Testis (tissue), 3 donors: ENCODE data around the gene LIMD2. TPM values are rescaled to one million over a fixed set of nuclear protein-coding genes. Genes with fewer than 3 reads are reported as not detected.

Experiments used
- DNase-seq: peaks from one replicate; pipeline ENCODE4 v3.0.0-alpha.2; 2019
- H3K27ac ChIP-seq, 2 donors: fragments of 200-600 bp; sonication (generic); one replicate each; pipeline ENCODE4 v1.5.1; 2019
- H3K27me3 ChIP-seq: fragments of 200-600 bp; sonication (generic); one replicate; pipeline ENCODE4 v1.5.1; 2019
- H3K36me3 ChIP-seq: fragments of 200-600 bp; sonication (generic); one replicate; pipeline ENCODE4 v1.5.1; 2017; ENCODE audit warnings: low read depth; ENCODE audit errors: missing control alignments
- H3K4me1 ChIP-seq: fragments of 200-600 bp; sonication (generic); one replicate; pipeline ENCODE4 v1.5.1; 2019
- H3K4me3 ChIP-seq, 2 donors: fragments of 200-600 bp; sonication (generic); one replicate each; pipeline ENCODE4 v1.5.1; 2017 to 2019
- H3K9me3 ChIP-seq: fragments of 200-600 bp; sonication (generic); one replicate; pipeline ENCODE4 v1.5.1; 2017
- POLR2A ChIP-seq: fragments of 450-650 bp; IDR thresholded peaks from one replicate; pipeline ENCODE4 v1.6.1; 2017; ENCODE audit warnings: antibody characterized with exemption, mild to moderate bottlenecking, moderate library complexity
- WGBS, 2 donors: methylation state at CpG; one replicate each; pipeline ENCODE4 v1.1.5; 2018; 5-methylcytosine and 5-hydroxymethylcytosine counted together
- intact Hi-C: fragments of 100-400 bp; cut with DNase I; formaldehyde crosslinking; loops from one replicate; pipeline ENCODE4 v1.15.1; 2023; ENCODE audit warnings: low total_unique reads
- polyA plus RNA-seq: library from polyadenylated mRNA; stranded (reverse); fragments of 350-450 nt; fragmentation: Illumina TruSeq; extraction: RNeasy Lipid Tissue Mini Kit (QIAGEN cat#74804); gene quantifications from one replicate; pipeline ENCODE4 v1.2.3, GENCODE V29; 2014; ENCODE audit warnings: low read depth, low replicate concordance; ENCODE audit not compliant: insufficient read depth
- total RNA-seq, 2 donors: library from RNA; depleted of rRNA; stranded (reverse); fragments of >200 nt; gene quantifications; one replicate each; pipeline ENCODE4 v1.2.3, GENCODE V29; 2016
- TF ChIP-seq, protein P1 (sequence below), 3 experiments: fragments of 450-650 bp in 2 of 3; fragments of 200-600 bp in 1 of 3; sonication (generic) in 1 of 3; IDR thresholded peaks; one replicate each; pipeline ENCODE4 v1.5.1; 2016 to 2019; ENCODE audit warnings: antibody characterized with exemption in 3 of 3, mild to moderate bottlenecking in 2 of 3, moderate library complexity in 1 of 3

Gene LIMD2
- total and polyA plus RNA-seq, 3 donors from 2014 or later: 21.9 to 22.9 (median 22.8) TPM

DNA sequence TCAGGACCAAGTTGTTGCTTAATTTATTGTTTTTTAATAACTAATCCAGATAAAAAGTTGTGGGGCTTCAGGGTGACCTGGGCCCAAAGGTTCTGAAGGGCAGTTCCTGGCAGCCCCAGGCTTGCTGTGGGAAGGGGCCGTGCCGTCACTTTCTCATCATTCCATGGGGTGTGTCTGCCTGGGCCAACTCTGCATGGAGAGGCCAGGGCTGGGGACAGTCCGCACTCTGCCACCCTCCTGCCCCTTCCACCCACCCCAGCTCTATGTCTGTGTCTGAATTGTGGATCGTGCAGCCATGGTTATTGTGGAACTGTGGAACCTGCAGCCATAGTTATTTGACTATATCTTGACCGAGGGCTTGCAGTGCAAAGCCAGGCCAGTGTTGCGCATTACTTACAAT, 4.0 kb downstream of the LIMD2 start:
- intact Hi-C loops: no loop called here
- H3K4me1 ChIP-seq: peaks cover 1% of the 10 kb centered on the region
- no peak overlapping the region for H3K27ac ChIP-seq

DNA sequence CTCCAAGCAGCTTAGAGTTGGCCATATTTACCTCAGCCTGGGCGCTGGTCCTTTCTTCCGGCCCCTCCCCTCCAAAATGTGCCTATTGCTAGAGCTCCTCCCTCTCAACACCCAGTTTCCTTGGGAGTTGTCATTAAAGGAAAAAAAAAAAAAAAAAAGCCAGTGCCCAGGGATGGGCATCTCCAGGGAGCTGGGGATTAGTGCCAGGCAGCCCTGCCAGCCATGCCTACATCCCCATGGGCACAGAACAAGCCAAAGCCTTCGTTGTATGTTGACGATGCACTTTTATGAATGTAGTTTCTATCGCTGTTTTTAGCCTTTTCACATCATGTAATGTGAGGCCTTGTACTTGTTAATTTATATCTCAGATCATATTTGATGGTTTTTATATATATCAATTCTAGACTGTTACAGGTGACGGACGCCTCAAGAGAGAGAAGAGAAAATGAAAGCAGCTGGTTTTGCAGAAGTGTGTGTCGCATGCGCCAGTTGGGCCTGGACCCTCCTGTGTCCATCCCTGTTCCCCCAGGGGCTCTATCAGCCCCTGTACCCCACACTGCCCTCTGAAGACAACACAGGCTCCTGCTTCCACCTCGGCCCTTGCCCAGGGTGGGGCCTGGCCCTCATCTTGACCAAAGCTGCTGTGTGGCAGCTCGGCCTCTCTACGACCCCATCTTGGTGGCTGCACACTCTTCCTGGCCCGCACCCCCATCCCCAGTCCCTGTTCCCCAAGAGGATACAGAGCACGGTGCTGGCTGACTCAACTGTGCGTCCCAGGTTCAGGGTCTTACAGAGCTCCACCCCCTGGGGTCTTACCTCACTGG, 4.8 kb downstream of the LIMD2 start:
- intact Hi-C loops: no loop called here
- Histone ChIP-seq H3K4me1 (no peaks in the 10 kb centered on the region), H3K27ac (no peak overlapping the region), H3K27me3 (no peaks in the 10 kb centered on the region), H3K9me3 (no peaks in the 10 kb centered on the region), H3K4me3 (no peak overlapping the region), H3K36me3 (no peaks in the 10 kb centered on the region)
- no peak for TF ChIP-seq POLR2A
- TF ChIP-seq, protein P1, sequence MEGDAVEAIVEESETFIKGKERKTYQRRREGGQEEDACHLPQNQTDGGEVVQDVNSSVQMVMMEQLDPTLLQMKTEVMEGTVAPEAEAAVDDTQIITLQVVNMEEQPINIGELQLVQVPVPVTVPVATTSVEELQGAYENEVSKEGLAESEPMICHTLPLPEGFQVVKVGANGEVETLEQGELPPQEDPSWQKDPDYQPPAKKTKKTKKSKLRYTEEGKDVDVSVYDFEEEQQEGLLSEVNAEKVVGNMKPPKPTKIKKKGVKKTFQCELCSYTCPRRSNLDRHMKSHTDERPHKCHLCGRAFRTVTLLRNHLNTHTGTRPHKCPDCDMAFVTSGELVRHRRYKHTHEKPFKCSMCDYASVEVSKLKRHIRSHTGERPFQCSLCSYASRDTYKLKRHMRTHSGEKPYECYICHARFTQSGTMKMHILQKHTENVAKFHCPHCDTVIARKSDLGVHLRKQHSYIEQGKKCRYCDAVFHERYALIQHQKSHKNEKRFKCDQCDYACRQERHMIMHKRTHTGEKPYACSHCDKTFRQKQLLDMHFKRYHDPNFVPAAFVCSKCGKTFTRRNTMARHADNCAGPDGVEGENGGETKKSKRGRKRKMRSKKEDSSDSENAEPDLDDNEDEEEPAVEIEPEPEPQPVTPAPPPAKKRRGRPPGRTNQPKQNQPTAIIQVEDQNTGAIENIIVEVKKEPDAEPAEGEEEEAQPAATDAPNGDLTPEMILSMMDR (IDR thresholded peaks at IDR 0.05): no peak
- 80 to 86% methylated on average over 15 of the region's 15 CpGs for WGBS, 2 donors
- no peak for DNase-seq

More for the DNA sequence above, 4.0 kb downstream of the LIMD2 start:
- Histone ChIP-seq H3K36me3 (no peaks in the 10 kb centered on the region), H3K4me3 (no peak overlapping the region), H3K27me3 (no peaks in the 10 kb centered on the region), H3K9me3 (no peaks in the 10 kb centered on the region)
- DNase-seq: no peak
- 80 to 94% methylated on average over 5 to 6 of the region's 6 CpGs for WGBS, 2 donors
- TF ChIP-seq, protein P1 (IDR thresholded peaks at IDR 0.05): no peak
- no peak for TF ChIP-seq POLR2A

DNA sequence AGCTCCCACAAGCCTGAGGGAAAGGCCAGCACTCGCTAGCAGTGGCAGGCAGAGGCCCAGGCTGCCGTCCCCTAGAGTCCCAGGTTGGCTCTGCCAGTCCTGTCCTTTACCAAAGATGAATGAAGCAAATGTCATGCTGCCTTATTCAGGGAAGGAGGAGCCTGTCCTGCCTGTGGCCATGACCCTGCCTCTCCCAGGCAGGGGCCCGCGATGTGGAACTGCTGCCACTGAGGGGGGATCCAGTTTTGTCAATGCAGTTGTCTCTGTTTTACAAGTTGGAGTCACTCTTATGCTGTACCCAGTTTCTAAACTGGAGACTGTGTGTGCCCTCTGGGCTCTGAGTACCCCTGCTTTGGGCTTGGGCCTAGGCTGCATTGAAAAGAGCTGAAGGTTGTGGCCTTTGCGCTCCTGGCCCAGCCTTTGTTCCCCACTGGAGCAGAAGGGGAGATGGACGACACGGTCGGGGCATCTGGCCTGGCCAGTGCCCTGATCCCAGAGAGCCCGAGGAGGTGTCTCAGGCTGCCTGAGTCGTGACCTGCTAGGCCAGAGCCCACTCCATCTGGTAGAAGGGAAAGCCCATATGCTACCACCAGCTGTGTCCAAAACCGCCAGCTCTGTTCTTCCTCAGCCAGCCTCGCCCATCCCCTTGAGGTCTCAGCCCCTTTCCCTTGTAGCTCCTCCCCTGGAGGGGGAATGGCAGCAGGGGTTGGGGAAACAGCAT, 5.5 kb downstream of the LIMD2 start:
- no peaks in the 10 kb centered on the region for H3K9me3 ChIP-seq
- 58 to 81% methylated on average over 2 to 12 of the region's 12 CpGs for WGBS, 2 donors
- H3K27me3 ChIP-seq: no peaks in the 10 kb centered on the region
- H3K4me1 ChIP-seq: no peaks in the 10 kb centered on the region
- TF ChIP-seq, protein P1 (IDR thresholded peaks at IDR 0.05): no peak
- no peak for TF ChIP-seq POLR2A
- H3K4me3 ChIP-seq: no peak overlapping the region
- no peak overlapping the region for H3K27ac ChIP-seq
- no peak for DNase-seq
- intact Hi-C loops: no loop called here
- H3K36me3 ChIP-seq: no peaks in the 10 kb centered on the region

DNA sequence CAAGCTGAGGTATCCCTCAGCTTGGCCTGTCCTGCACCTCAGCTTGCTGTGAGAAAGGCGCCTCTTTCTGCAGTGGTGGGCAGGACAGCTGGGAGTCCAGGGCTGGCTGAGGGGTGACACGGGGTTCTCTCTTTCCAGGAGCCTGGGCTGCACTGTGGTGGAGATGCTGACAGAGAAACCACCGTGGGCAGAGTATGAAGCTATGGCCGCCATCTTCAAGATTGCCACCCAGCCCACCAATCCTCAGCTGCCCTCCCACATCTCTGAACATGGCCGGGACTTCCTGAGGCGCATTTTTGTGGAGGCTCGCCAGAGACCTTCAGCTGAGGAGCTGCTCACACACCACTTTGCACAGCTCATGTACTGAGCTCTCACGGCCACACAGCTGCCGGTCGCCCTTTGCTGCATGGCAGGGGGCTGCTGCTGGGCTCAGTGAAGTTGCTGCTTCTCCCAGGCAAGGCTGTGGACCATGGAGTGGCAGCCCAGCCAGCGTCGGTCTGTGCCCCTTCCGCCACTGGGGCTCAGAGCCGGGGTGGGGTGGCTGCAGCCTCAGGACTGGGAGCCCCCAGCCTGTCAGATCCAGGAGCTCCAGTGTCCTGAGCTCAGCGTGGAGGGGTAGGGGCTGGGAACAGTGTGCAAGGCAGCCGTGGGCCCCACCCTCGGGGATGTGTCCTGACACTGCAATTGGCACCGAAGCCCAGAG, 6.4 kb downstream of the LIMD2 start:
- no peaks in the 10 kb centered on the region for H3K27me3 ChIP-seq
- no peaks in the 10 kb centered on the region for H3K36me3 ChIP-seq
- no peak for DNase-seq
- no peaks in the 10 kb centered on the region for H3K9me3 ChIP-seq
- no peaks in the 10 kb centered on the region for H3K4me1 ChIP-seq
- WGBS, 2 donors: 82 to 92% methylated on average over 6 to 18 of the region's 18 CpGs
- TF ChIP-seq POLR2A: no peak
- TF ChIP-seq, protein P1 (IDR thresholded peaks at IDR 0.05): no peak
- H3K27ac ChIP-seq: no peak overlapping the region
- no peak overlapping the region for H3K4me3 ChIP-seq
- intact Hi-C loops: no loop called here
